Transverse colon (tissue), 4 donors: ENCODE results near the gene SERTAD3.

Experiments
- POLR2A ChIP-seq: fragments of 450-650 bp; IDR thresholded peaks from one replicate; pipeline ENCODE4 v1.6.1; 2016; ENCODE audit warnings: antibody characterized with exemption, mild to moderate bottlenecking, moderate library complexity
- POLR2AphosphoS5 ChIP-seq, 3 donors: sonication (generic); formaldehyde crosslinking; IDR thresholded peaks; one replicate each; pipeline ENCODE4 v1.6.1; 2016; ENCODE audit warnings: antibody characterized with exemption in 3 of 3
- TF ChIP-seq, protein P1 (sequence below), 5 experiments: fragments of 200-600 bp in 3 of 5; fragments of 450-650 bp in 2 of 5; sonication (generic) in 3 of 5; IDR thresholded peaks; 1 replicate in 2 of 5; 2 replicates in 3 of 5; pipeline ENCODE4 v1.5.1; 2016 to 2017; ENCODE audit warnings: antibody characterized with exemption in 5 of 5, inconsistent platforms in 3 of 5, mild to moderate bottlenecking in 2 of 5, moderate library complexity in 1 of 5

DNA sequence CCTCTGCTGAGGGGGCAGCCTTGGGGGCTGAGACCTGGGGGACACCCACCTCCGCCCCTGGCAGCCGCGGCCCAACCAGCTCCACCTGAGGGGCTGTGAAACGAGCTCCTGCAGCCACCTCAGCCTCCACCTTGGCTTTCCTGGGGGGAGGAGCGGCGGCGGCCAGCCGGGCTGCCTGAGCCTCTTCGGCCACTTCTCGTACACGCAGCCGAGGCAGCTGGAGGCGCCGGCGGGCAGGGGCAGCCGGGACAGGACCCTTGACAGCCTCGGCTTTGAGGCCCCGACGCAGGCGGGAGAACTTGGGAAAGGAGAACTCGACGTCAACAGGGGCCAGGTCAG lies 46.6 kb downstream of the SERTAD3 start:
- no peak for TF ChIP-seq POLR2AphosphoS5 (IDR thresholded peaks at IDR 0.05)
- TF ChIP-seq, protein P1, sequence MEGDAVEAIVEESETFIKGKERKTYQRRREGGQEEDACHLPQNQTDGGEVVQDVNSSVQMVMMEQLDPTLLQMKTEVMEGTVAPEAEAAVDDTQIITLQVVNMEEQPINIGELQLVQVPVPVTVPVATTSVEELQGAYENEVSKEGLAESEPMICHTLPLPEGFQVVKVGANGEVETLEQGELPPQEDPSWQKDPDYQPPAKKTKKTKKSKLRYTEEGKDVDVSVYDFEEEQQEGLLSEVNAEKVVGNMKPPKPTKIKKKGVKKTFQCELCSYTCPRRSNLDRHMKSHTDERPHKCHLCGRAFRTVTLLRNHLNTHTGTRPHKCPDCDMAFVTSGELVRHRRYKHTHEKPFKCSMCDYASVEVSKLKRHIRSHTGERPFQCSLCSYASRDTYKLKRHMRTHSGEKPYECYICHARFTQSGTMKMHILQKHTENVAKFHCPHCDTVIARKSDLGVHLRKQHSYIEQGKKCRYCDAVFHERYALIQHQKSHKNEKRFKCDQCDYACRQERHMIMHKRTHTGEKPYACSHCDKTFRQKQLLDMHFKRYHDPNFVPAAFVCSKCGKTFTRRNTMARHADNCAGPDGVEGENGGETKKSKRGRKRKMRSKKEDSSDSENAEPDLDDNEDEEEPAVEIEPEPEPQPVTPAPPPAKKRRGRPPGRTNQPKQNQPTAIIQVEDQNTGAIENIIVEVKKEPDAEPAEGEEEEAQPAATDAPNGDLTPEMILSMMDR (IDR thresholded peaks at IDR 0.05), result no peak
- TF ChIP-seq POLR2A, result no peak
